Lung microvascular endothelial cell (primary cell): ENCODE results near the gene TNFAIP8L3. TPM values are rescaled to one million over a fixed set of nuclear protein-coding genes. Genes with fewer than 3 reads are reported as not detected.
"Not testable (repeated sequence)": the region's sequence is repeated elsewhere in the genome, so short reads cannot be mapped to it uniquely, and the experiment has no call there.

ENCODE experiments used
- DNase-seq, 2 donors: peaks; one replicate each; pipeline versions ENCODE4 v3.0.0 to v3.0.0-alpha.2; 2010; ENCODE audit warnings: low read depth in 2 of 2
- total RNA-seq: library from RNA; depleted of rRNA; stranded (reverse); fragments of >200 nt; gene quantifications from 2 replicates; pipeline ENCODE4 v1.2.1, GENCODE V29; 2014

Gene TNFAIP8L3
- total RNA-seq, 1 donor from 2014 or later, result 112 TPM

DNA sequence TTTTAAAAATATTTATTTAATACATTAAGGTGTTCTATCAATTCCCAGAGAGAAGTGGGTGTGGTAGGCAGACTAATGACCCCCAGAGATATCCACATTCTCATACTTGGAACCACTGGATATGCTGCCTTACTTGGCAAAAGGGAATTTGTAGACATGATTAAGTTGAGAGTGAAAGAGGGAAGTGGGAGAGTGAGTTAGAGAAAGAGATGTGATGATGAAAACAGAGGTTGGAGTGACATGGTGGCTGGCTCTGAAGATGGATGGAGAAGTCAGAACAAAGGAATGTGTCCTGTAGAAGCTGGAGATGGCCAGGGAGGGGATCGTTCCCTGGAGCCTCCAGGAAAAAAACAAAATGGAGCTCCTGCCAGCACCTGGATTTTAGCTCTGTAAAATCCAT lies 32.0 kb downstream of the TNFAIP8L3 start:
- DNase-seq, result no peak

DNA sequence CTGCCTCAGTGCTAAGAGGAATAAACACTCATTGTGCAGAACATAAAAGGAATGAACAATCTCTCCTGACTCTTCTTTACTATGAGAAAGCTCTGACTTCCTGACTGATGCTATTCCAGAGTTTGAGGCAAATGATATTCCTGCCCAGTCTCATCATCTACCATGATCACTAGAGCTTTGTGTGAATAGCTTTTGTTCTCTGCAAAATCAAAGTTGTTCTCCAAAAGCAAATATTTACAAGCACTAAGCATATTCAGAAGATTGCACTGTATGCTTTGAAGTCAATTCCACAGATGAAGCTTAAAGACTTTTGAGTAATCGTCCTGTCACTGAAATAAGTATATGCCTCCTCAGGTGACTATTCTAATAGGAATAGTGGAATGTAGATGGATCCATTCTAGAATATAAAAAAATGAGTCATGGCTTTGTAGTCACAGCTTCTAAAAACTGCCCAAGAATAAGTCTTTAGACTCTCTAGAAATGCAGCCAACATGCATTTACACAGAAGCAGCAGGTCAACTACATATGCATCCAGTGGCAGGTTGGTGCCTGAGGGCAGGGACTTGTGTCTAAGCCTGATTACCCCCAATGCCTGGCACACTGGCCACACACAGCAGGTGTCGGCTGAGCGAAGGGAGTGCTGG lies 34.6 kb downstream of the TNFAIP8L3 start:
- DNase-seq, result no peak

DNA sequence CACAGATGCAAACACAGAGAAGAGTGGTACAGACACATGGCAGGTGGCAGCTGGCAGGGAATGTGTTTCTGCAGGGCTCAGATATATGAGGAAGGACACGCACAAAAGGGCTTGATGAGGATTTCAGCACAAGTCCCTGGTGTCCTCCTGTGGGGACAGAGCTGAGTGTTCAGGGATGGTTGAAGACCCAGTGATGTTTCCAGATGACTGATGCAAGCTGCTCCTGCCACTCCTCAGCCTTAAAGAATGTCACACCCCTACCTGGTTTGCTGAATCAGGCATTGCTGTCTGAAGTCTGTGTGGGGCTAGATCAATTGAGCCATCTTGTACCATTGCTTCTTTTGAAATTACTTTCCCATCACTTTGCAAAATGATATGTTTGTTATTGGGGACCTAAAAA lies 40.2 kb downstream of the TNFAIP8L3 start:
- no peak for DNase-seq

DNA sequence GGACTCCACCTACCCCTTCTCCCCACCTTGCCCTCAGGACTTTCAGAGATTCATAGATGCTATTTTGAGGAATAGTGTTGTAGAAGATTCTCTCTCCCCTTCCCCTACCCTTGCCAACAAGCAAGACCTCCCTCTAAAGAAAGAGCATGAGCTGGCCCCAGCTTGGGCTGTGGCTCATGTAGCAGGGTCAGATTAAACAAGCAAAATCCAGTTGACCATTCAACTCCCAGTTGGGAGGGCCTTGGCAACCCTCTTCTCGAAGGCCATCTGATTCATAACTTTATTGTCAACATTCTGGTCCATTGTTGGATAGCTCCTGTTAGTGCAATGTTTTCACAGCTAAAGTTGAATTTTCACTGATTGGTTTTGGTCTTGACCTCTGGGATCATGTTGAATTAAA lies 41.1 kb downstream of the TNFAIP8L3 start:
- no peak for DNase-seq

DNA sequence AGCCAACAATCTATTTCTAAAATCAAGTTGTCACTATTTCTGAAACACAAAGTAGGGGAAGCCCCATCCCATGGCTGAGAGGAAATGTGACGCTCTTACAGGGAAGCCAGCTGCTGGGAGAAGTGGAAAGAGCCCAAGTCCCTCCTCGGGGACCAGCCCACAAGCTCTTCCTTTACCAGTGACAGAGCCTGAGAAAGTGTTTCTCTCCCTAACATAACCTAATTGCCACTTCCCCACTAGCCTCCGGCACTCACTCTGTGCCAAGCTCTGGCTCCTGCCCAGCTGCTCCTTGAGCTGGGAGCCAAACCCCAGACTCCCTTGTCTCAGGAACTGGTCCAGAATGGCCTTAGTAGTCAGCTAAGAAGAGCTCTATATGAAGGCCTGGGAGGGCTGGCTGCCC lies 42.9 kb downstream of the TNFAIP8L3 start:
- DNase-seq, result peak in 1 of 2 donors; percentile 84

DNA sequence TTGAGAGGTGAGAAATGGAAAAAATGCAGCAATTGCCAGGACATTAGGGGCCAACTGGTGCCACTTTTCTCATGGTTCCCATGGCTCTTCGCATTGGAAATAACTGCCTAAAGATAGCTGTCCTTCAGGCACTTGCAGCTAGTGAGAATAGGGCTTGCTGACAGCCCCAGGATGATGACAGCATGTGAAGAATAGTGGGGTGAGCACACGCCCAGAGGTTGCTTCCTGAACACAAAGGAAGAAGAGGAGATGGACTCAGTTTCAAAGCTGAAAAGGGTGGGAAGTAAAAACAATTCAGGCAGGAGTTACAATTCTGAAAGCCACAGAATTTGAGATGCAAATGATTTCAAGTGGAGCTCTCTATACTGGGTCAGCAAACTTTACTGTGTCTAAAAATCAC lies 45.6 kb downstream of the TNFAIP8L3 start:
- peak in 1 of 2 donors; percentile 30 for DNase-seq

DNA sequence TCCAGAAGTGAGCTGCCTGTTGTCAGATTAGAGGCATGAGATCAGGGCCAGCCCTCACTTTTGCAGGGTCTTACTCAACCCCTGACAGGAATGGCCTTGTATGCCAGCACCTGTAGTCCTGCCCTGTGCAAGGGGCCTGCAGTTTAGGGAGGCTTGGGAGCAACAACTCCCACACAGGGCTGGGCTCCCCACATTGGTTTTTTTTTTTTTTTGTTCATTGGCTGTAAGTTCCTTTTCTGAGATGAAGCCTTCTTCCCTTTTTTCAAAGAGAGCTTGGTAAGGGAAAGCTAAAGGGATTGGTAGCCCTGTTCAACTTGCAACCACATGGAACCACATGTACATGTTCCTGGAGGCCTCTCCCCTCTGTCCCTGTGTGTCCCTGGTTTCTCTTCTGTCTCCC lies 46.4 kb downstream of the TNFAIP8L3 start:
- no peak for DNase-seq

DNA sequence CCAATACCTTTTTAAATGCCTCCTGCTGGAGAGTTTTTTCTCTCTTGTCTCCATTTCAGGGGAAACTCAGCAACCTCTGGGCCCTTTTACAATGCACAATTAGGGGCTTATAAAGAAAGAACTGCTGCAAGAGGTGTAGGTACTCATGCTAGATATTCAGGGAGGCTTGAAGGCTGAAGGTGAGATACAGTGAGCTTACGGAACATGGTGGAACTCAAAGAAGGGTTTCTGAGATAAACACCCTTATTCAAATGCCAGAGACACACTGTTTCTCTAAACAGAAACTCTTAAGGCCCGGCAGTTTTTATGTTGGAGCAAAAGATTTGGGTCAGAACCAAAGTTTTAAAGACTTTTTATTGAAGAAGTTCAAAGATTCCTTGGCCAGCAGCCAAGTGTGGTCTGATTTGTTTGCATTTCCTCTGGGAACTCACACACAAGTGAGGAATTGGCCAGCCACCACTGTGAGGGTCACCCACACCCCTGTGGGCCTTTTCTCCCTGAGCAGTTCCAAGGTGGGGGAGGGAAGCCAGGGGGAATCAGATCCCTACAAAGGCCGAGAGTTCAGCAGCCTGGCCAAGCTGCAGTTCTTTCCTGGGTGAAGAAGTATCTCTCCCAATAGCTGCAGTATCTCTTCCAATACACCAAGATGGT lies 47.8 kb downstream of the TNFAIP8L3 start:
- peak; percentile 42 to 61 for DNase-seq

DNA sequence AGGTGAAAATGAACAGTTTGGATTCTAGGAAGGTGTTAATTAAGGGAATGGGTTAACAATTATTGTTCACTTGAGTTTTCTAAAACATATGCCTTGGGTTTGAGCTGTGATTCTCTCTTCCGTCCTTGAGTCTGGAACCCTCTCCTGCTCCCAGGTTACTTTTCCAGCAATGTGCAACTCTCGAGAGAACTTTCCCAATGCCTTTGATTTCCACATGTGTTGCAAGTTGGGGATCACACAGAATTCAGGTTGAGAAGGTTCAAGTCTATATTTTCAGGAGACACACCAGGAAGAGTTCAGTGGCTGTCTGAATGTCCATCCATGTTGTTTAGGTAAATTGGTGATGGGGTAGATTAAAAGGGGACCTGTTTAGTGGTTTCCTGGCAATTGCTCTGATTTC lies 48.7 kb downstream of the TNFAIP8L3 start:
- DNase-seq, result no peak

DNA sequence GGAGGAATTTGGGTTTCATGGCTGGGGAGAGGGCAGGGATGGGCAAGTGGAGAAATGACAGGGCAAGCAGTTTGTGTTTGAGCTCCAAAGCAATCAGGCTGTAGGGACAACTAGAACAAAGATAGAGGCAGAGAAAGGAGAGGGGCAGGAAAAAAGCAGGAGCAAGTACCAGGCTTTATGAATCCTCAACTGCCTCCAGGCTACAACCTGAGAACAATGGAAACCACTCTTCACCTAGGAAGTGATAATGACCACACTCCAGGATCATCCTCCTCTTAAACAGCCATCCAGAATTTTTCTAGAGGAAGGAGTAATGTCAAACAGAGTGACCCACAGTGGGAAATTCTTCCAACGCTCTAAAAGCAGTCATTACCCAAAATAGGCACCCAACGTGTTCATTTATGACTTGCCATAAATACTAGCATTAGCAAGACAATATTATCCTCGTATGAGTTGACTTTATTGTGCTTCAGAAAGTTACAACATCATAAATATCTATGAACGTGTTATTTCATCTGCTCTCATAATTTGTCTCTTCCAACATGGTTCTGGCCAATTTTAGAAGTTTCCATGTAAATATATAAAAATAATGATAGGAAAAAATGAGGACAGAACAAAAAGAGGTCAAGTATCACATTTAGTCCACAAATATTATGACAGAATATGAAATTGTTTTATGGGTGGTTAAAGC lies 50.5 kb downstream of the TNFAIP8L3 start:
- DNase-seq, result peak in 1 of 2 donors; percentile 74

DNA sequence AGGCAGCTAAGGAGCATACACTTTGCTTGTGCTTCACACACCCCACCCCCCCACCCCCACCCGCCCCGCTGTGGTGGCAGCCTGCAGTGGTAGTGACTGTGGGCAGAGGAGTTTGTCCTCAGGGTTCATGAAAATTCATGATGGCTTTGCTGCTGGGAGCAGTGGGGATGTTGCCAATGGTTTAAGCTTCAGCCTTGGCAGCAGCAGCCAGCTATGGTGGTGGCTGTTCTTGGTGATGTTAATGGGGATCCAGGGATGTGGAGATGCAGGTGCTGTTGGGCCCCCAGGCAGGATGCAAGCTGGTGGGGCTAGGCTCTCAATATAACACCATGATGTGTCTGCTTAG lies 55.8 kb downstream of the TNFAIP8L3 start:
- no peak for DNase-seq

DNA sequence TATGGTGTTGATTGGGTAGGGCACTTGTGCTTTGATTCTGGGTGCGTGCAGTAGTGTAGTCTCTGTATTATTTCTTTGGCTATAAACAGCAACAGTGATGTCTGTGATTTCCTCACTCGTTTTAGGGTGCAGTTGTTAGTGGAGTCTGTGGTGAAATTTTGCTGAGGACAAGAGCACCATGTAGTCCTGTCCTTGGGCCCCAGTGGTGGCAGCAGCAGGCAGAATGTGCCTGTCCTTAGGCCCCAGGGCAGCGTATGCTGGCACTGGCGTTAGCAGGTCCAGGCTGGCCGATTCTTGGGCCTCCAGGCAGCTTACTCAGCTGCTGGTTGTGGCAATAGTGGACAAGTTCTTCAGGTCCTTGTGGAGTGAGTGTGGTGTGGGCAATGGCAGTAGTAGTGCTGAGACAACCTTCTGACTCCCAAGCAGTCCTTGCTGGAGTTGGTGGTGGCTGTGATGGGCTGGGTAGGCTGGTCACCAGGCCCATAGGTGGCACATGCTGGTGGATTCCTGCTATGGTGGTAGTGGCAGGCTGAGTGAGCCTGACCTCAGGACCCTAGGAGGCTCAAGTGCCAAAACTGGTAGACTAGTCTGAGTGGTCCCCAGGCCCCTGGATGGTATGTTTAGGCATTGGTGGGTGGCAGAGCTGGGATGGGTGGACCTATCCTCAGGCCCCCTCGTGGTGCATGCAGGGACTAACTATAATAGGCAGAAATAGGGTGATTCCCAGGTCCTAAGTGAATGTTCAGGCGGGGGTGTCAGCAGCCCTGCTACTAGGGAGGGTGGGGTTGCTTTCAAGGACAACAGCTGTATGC lies 56.3 kb downstream of the TNFAIP8L3 start:
- DNase-seq, result no peak

DNA sequence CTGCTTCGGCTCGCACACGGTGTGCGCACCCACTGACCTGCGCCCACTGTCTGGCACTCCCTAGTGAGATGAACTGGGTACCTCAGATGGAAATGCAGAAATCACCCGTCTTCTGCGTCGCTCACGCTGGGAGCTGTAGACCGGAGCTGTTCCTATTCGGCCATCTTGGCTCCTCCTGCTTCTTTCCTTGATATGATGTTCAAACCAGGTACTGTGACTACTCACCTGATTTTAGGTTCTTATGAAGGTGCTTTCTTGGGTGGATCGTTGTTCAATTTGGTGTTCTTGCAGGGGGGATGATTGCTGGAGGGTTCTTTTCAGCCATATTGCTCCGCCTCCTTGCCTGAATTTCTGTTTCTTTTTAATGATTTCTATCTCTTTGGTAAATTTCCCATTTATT lies 57.2 kb downstream of the TNFAIP8L3 start:
- DNase-seq, result not testable (repeated sequence)

DNA sequence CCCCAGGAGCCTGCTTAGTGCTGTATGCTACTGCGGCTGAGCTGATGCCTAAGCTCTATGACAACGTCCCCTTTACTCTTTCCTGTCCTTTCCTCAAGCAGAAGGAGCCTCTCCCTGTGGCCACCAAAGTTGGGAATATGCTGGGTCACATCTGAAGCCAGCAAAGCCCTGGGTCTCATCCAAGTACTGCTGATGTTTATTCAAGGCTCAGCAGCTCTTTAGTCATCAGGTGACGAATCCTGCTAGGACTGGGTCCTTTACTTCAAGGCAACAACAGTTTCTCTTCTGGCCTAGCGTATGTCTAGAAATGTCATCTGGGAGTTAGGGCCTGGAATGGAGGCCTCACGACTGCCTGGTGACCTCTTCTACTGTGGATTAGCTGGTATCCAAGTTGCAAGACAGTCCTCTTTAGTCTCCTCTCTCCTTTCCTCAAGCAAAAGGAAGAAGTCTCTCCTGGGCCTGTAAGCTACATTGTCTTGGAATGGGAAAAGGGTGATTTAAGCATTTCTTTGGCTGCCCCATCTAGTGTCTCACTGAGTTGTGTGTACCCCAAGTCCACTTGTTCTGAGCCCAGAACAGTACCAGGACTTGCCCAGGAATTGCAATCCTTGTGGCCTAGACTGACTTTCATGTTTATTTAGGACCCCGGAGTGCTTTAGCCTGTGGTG lies 63.9 kb downstream of the TNFAIP8L3 start:
- DNase-seq, result peak in 1 of 2 donors; percentile 85

DNA sequence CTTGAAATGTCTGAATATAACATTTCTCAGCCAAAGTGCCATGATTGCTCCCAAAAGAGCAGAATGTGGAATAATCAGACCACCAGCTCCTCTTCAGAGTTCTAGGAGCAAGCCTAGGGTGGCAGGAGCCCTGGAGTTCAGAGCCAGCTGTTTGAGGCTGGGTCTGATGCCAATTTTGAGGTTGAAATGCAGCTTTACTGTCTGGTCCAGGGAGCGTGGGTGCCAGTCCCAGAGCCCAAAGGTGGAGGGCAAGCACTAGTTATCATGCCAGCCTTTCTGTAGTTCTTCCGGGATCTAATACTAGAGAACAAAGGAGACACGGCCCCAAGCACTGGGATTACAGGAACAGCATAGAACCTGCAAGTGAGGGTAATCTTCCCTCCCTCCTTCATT lies 69.3 kb downstream of the TNFAIP8L3 start:
- DNase-seq, result no peak

DNA sequence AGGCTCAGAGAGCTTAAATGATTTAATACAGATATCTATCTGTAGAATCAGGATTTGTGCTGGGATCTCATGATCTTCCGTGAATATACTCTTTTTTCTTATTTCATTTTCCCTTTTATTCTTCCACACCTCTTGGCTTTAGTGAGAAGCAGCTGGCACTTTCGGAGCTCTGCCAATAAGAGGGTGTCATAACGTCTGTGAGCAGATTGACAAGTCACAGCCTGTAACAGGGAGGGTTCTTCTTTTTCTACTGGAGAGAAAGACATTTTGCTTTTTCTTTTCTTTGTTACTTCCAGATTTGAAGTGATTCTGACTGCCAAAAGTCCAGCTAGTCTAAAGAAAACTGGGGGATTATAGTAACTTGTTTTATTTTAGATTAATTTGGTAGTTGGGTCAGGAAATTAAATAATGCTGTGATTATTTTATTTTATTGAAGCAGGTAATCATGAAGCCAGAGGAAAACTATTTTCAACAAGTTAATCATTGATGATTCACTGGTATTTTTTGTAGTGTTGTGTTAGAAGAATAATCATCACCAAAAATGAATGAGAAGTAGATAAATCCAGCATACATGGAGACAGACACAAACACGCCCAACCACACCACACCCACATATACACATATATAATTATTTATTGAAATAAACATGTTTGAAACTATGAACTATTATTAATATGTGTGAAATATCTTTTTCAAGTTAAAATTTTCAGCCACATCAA lies 69.8 kb downstream of the TNFAIP8L3 start:
- peak in 1 of 2 donors; percentile 22 for DNase-seq

DNA sequence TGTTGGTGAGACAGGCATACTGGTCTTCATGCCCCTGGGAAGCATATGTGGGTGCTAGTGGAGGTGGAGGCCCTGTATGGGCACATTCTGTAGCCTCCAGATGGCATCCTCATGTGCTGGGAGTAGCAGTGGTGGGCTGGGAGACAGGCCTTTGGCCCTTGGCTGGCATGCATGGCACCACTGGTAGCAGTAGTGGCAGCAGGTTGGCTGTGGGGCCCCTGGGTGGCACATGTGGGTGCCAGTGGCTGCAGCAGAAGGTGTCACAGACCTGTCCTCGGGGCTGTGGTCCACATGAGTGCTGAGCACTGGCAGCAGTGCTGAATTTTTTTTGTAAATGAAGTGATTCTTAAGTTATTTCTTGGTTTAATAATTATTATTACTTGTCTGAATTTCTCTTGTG lies 71.2 kb downstream of the TNFAIP8L3 start:
- no peak for DNase-seq

DNA sequence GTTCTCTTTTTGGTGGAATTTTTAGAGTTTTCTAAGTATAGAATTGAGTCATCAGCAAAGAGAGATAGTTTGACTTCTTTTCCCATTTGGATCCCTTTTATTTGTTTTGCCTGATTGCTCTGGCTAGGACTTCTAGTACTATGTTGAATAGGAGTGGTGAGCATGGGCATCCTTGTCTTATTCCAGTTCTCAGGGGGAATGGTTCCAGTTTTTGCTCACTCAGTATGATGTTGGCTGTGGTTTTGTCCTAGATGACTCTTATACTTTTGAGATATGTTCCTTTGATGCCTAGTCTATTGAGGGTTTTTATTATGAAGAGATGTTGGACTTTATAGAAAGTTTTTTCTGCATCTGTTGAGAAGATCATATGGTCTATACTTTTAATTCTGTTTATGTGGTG lies 72.5 kb downstream of the TNFAIP8L3 start:
- no peak for DNase-seq

DNA sequence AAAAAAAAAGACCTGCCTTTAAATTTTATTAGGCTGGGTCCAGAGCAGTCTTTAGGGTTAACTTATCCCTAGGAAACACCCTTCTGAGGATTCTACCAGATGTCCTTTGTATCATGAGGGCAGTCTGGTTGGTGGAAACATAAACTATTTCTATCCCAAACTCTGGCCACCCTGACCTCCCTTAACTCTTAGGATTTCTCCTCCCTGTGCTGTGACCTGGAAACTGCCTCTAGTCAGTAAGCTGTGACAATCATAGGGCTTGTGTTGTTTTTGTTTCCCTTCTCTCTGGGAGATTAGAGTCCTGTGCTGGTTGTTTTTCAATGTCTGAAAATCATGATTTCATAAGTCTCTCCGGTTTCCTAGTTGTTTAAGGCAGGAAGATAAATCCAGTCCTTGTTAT lies 78.1 kb downstream of the TNFAIP8L3 start:
- DNase-seq, result peak in 1 of 2 donors; percentile 49

DNA sequence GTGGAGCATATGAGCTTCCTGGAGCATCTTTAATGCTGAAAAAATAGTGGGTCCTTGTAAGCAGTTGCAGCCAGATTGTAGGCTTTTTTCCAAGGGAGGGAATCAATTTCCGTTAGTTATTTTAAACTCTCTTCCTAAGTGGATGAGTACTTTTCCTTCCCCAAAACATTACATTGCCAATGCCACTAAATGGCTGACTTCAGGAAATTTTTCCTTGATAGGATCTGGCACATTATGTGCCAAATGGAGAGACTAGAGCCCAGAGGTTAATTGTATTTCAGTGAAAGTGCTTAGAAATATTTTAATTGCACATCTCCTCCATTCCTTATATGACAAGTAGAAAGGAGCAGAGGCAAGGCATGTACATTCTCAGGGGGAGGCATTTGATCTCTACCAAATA lies 83.5 kb downstream of the TNFAIP8L3 start:
- peak in 1 of 2 donors; percentile 48 for DNase-seq

DNA sequence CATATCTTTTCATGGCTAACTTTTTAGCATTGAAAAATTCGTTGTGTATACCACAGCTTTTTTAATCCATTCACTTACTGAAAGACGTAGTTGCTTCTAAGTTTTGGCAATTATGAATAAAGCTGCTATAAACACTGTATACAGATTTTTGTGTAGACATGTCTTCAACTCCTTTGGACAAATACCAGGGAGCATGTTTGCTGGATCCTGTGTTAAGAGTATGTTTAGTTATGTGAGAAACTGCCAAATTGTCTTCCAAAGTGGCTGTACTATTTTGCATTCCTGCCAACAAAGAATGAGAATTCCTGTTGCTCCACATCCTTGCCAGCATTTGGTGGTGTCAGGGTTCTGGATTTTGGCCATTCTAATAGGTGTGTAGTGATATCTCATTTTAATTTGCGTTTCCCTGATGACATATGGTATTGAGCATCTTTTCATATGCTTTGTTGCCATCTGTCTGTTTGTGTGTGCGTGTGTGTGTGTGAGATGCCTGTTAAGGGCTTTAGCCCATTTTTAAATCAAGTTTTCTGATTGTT lies 87.5 kb downstream of the TNFAIP8L3 start:
- DNase-seq, result no peak
